Renal cortex interstitium (tissue), 11 donors: ENCODE data around the gene PLSCR4. TPM values are rescaled to one million over a fixed set of nuclear protein-coding genes. Genes with fewer than 3 reads are reported as not detected.
A peak's percentile ranks its signal among the peaks of the same experiment; 100 is the strongest.

Experiments
- DNase-seq, 11 donors: peaks; one replicate each; pipeline ENCODE4 v3.0.0-alpha.2; 2013; ENCODE audit warnings: low read depth in 9 of 11, low spot score in 4 of 11; ENCODE audit errors: extremely low read depth in 1 of 11
- polyA plus RNA-seq, 3 donors: library from polyadenylated mRNA; unstranded; fragments of 120-200 nt; gene quantifications; one replicate each; pipeline ENCODE4 v1.2.1, GENCODE V29; 2013; ENCODE audit not compliant: insufficient read length in 3 of 3

The PLSCR4 gene
- polyA plus RNA-seq, 3 donors: 15.2 to 18.0 (median 17.0) TPM

- no peak for DNase-seq
Observed at GRCh38 chr3:146169891-146170290, 81.0 kb downstream of the PLSCR4 start.

- DNase-seq: no peak
Observed at GRCh38 chr3:146166826-146167225, 84.1 kb downstream of the PLSCR4 start.

GRCh38 chr3:146166415-146166821 lies 84.5 kb downstream of the PLSCR4 start:
- DNase-seq: no peak

GRCh38 chr3:146165877-146166276 lies 85.0 kb downstream of the PLSCR4 start:
- no peak for DNase-seq

GRCh38 chr3:146164971-146165769 lies 85.7 kb downstream of the PLSCR4 start:
- DNase-seq: no peak

- DNase-seq: no peak
Observed at GRCh38 chr3:146164506-146164905, 86.4 kb downstream of the PLSCR4 start.

GRCh38 chr3:146164071-146164470 lies 86.8 kb downstream of the PLSCR4 start:
- DNase-seq: no peak

GRCh38 chr3:146163584-146163983 lies 87.3 kb downstream of the PLSCR4 start:
- no peak for DNase-seq

- DNase-seq: no peak
Observed at GRCh38 chr3:146162561-146162960, 88.3 kb downstream of the PLSCR4 start.

- peak in 6 of 11 donors; percentile 50 to 70 (median 61) for DNase-seq
Observed at GRCh38 chr3:146161663-146162002, 89.3 kb downstream of the PLSCR4 start.

GRCh38 chr3:146160964-146161662 lies 89.8 kb downstream of the PLSCR4 start, which contains the start of gene PLOD2:
Gene PLOD2, minus strand, starts transcription at chr3:146161184. Its CDS starts 195 bp downstream, at chr3:146160989.
- DNase-seq: peak in 10 of 11 donors; percentile 63 to 82 (median 72)

GRCh38 chr3:146160321-146160963 lies 90.5 kb downstream of the PLSCR4 start:
- DNase-seq: peak in 9 of 11 donors; percentile 42 to 78 (median 66)

GRCh38 chr3:146159616-146160320 lies 91.1 kb downstream of the PLSCR4 start:
- peak in 1 of 11 donors; percentile 66 for DNase-seq

GRCh38 chr3:146159037-146159436 lies 91.9 kb downstream of the PLSCR4 start:
- DNase-seq: no peak

GRCh38 chr3:146157325-146158060 lies 93.4 kb downstream of the PLSCR4 start:
- no peak for DNase-seq

GRCh38 chr3:146156666-146157314 lies 94.1 kb downstream of the PLSCR4 start:
- no peak for DNase-seq

- no peak for DNase-seq
Observed at GRCh38 chr3:146156095-146156494, 94.8 kb downstream of the PLSCR4 start.

GRCh38 chr3:146154995-146155394 lies 95.9 kb downstream of the PLSCR4 start:
- DNase-seq: no peak
